DMS53 (cell line): ENCODE measurements around the gene PYGB.
A peak's percentile ranks its signal among the peaks of the same experiment; 100 is the strongest.
"Not testable (repeated sequence)": the region's sequence is repeated elsewhere in the genome, so short reads cannot be mapped to it uniquely, and the experiment has no call there.

Source experiments
- DNase-seq: peaks from one replicate; lab custom pipeline; 2025; lab: John Stamatoyannopoulos, UW

The PYGB gene

DNA sequence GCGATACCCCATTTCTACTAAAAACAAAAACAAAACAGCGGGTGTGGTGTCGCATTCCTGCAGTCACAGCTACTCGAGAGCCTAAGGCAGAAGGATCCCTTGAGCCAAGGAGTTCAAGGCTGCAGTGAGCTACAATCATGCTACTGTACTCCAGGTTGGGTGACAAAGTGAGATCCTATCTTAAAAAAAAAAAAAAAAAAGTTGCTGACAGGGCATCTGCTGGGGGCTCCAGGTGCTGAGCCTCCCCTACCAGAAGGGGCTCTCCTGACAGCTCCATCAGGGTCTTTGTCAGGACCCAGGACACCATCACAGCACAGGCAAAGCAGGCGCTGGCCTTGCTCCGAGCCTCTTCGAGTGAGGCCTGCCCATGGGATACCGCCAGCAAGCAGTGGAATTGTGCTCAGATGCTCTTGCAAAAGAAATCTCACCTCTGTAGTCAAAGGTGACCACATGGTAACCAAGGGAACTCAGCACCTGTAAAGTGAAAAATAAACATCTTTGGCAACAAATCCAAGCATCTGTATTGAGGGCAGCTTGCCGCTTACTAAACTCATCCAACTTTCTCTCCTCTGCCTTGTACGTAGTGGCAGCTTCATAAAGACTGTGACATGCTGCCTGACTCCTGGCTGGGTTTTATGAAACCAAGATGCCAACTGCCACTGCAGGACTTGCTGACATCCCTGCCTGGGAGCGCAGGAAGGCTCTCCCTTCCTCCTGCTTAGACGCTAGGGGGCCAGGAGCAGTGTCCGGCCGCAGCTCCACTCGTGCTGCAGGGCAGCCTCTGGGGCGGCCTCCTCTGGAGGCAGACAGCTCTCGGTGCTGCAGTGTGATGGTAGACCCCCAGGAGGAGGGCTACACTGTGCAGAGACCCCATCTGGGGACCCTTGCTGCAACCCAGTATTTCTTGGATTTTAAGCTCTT, 66.9 kb downstream of the PYGB start:
- no peak for DNase-seq

DNA sequence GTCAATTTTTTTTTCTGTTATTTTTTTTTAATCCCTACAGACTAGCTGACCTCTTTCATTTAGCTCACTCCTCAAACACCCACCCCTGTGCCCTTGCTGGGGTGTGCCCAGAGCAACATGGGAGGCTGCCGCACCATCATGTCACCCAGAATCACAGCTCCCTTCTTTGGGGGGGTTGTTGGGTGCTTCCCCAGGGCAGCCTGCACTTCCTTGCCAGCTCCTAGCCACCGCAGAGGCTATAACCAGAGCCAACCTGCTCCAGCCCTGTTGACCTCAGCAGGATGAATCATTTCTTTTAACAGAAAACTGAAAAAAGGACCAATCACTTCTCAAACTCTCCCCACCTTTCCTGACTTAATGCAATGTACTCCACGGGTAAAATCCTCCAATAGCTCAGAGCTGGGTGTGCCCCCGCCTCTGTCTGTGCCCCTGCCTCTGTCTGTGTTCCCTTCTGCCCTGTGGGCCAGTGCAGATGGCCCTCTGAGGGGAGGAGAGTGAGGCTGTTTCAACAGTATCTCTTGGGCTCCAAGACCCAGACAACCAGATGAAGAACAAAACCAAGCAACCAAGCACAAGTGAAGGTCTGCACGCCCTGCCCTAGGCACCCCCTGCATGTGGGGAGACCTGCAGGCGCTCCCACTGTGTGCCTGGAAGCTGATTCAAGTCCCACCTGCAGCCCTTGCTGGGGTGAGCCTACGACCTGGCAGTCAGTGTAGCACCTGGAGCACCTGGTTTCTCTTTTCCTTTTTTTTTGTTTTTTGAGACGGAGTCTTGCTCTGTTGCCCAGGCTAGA, 67.7 kb downstream of the PYGB start:
- no peak for DNase-seq

DNA sequence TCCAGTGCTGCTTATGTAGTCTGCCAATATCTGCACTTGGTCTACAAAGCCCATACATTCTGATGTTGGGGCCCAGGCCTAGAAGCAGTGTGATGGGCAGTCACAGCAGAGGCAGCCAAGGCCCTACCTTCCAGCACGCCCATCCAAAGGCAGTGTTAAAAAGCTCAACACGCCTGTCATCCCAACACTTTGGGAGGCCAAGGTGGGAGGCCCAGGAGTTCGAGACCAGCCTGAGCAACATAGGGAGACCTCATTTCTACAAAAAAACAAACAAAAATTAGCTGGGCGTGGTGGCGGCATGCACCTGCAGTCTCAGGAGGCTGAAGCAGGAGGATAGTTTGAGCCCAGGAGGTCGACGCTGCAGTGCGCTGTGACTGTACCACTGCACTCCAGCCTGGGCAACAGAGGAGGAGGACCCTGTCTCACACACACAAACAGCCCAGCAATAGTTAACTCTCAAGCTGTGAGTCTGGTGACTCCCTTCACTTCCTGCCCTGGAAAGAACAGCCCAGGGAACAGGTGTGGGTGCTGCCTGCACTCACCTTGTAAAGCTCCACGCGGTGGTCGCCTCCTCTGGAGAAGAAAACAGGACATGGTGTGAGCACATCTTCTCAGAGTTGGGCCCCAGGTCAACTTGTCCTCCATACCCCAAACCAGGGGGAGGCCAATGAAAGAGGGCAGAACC, 68.8 kb downstream of the PYGB start:
- DNase-seq, result no peak

DNA sequence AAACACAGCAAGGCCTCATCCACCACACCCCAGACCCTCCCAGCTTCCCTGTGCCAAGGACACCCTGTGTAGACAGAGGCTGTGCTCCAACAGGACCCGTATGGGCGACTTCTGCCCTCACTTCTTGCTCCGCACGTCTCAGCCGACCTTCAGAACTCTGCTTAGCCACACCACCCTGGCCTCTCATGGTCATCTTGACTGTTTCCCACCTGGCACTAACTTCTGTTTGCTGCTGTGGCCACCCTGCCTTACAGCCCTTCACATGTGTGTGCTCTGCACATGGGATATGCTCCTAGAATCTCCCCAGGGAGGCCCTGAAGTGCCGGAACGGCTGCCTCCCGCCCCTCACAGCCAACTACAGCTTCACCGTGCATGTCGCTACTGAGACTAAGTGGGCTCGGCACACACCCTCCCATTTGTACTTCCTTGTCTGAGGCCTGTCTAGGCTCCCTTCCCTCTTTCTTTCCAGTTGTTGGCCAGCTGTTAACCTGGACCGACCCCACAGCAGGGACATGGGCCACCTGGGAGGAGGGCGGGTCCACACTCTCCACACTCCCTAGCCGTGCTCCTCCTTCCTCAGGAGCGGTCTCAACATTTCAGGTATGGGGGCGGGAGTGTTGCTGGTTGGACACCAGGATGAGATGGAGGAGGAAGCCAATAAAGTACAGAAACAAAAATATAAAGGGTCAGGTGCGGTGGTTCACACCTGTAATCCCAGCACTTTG, 69.6 kb downstream of the PYGB start:
- no peak for DNase-seq

DNA sequence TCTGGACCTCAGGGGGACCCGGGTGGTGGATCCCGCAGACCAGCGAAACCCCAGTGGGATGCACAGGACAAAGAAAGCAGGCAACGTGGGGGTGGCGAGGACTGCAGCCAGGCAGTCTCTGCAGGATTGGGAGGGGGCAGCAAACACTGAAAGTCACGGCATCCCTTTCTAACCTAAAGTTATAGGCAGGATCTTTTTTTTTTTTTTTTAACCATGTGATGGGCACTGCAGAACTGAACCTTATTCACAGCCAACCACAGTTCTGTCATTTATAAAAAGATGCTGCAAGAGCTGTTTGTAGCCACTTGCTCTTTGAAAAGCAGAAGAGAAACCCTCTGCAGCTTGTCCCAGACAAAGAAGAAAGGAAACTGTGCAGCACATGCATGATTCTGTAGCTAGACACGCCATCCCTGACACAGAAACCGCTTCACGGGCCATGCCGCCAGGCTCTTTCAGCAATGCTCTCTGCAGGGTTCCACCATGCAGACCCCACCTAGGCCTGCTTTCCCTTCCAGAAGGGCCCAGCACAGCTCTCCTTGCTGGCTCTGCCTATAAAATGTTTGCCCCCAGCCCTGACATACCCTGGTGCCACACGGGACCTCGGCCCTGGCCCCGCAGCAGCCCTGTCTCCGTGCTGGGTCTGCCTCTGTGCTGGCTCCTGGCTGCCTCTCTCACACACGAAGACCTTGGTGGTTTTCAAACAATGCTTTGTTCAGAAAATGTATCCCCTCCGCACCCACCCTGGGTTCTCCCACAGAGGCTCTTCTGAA, 70.8 kb downstream of the PYGB start:
- DNase-seq, result no peak

DNA sequence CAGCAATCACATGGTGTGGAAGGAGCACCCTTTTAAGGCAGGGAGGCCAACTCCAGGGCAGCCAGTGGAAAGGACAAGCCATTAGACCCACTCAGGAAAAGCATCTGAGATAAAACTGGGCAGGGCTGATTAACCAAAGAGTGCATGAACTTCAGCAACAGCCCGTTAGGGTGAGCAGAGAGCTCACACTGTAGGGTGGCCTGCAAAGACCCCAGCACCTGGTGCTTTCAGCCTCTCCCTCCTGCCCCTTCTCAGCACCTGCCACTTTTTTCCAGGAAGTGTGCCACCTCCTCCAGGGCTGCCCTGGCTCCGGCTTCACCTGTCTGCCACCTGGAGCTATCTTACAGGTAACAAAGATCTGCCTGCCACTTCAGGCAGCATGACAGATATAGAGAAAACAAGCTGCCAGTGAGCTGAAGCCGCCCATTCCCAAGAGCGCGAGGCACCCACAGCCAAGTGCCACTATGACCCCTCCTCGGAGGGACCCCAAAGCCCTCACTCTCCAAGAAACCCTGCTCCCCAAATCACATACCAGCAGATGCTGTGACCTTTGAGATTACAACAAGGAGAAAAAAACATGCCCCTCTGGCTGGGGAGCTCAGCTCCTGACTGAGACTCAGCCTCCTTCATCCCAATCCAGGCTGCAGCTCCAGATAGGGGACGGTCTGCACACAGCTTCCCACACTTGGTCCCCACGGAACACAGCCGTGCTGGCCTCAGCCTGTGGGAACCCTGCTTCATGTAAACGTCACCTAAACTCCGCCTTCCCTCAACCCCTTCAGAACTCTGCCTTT, 71.6 kb downstream of the PYGB start:
- peak; percentile 82 for DNase-seq

DNA sequence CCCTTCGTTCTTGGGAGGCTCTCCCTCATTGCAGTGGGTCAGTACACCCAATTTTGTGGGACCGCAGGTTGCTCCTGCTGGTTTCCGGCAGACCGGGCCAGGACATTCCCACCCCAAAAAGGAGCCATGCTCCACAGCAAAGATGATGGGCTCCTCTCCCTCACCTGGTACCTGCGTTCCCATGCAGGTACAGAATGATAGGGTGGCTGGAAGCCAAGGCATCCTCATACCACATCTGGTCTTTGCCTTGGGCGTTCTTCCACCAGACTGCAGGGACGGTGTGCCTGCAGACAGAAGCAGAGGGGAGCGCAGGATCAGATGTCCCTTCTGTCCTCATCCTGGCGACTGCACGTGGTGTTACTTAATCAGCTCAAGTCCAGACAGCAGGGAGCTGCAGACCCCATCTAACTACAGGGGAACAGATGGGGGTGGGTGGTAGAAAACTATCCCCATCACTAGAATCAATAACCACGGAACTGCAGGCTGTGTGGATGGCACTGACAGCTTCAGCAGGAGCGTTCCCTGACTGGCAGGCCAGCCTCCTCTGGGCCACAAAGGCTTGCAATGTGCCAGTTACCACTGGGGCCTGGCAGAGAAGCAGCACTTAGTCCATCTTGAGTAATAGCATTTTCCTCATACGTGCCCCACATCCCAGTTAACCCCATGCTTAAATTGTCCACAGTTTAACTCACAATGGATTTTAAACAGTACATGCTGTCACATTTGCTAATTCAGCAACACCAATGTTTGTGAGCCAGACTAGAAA, 72.3 kb downstream of the PYGB start:
- no peak for DNase-seq

DNA sequence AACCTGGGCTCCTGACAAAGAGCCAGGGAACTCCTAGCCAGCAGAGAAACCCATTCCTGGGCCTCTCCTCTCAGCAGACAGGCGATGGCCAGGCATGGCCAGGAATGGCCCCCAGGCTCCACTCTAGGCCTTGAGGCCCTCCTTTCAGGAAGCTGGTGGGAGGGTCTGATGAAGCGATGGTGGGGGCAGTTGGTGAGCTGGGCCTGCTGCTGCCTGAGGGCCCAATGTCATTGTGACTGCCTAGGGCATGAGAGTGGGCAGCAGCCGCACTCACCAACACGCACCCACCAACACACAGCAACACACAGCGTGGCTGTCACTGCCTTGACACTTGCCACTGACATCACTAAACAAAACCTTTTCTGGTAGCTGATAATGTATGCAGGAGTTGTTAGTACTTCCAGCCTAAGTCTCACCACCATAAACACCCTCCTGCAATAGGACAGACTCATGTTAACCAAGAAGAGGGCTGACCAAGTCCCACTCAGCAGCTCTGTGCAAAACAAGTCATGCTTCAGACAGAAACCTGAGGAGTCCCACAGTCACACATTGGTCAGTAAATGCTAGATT, 73.5 kb downstream of the PYGB start:
- DNase-seq, result no peak

DNA sequence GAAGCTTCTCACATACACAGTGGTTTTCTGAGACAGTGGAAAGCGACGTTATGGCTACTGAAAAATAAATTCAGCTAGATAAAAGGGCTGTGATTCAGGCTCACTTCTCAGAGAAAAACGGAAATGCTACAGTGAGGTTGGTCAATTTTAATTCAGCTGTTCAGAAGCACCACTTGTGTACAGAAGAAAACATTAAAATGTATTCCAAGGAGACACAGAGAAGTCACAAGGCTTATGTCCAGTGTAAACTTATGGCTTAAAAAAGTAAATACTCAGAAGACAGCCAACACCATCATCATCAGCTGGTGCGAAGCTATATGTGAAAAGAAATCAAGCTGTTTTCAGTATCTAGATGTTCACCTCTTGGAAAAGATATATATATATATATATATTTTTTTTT, 74.1 kb downstream of the PYGB start:
- no peak for DNase-seq

DNA sequence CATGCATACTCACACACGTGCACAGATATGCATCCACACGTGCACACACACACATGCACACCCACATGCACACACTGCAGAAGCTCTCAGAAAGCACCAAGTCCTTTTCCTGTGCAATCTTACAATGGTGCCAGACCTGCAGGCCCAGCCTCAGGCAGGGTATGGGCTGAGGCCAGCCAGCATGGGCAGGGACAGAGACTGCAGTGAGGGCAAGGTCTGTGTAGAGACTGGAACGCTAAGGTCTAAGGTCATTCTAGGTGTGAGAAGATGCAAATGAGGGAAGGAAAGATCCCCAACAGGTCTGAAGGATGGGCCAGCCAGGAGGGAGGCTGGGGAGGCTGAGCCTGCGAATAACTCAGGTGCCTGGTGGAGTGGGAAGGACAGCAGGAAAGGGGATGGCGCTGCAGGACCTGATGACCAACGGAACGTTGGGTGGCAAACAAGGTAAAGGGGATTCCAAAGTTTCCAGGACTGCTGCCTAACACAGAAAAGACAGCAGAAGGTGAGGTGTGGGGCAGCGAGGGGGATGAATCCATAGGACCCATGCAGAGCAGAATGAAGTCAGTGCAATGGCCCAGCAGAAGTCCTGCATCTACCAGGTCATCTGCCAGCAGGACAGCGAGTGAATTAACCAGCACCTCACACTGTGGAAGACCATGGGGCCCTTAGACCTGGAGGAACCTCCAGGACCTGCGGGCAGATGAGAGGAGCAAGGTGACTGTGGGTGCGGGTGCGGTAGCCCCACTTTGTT, 75.8 kb downstream of the PYGB start:
- no peak for DNase-seq

DNA sequence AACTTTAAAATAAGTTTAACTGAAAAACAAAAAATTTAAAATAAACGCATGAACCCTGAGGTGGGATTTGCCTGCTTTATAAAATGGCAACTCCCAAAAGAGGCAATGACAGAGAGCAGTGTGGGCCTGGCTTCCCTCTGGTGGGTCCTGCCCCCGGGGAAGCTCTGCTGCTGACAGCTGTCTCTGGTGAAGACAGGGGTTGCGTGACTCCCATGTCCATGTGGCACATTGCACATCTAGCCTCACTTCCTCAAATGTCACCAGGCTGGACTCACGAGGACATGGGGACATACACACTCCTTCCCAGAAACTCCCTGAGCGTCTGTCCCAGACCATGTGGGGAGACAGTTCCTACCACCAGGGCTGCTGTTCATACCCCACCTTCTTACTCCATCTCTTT, 76.5 kb downstream of the PYGB start:
- DNase-seq, result no peak

DNA sequence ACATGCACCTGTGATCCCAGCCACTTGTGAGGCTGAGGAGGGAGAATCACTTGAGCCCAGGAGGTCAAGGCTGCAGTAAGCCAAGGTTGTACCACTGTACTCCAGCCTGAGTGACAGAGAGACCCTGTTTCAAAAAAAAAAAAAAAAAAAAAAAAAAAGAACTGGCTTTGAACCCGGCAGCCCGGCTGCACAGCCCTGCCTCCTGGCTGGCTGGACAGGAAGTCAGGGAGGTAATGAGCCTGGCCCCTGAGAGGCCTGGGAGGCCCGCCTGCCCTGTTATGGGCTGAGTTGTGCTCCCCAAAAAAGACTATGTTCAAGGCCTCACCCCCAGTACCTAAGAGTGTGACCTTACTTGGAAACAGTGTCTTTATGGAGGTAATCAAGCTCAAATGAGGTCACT, 77.2 kb downstream of the PYGB start:
- no peak for DNase-seq

DNA sequence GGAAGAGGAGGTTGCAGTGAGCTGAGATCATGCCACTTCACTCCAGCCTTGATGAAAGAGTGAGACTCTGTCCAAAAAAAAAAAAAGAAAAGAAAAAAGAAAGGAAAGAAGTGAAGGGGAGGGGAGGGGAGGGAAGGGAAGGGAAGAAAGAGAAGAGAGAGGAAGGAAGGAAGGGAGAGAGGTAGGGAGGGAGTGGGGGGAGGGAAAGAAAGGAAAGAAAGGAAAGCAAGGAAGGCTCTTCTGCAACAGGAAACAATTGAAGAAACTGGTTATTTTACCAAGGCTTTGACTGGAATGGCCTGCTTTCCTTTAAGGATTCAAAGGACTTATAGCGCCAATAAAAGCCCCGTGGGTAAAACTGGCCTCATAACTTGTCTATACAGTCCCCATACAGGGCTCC, 78.1 kb downstream of the PYGB start:
- no peak for DNase-seq

DNA sequence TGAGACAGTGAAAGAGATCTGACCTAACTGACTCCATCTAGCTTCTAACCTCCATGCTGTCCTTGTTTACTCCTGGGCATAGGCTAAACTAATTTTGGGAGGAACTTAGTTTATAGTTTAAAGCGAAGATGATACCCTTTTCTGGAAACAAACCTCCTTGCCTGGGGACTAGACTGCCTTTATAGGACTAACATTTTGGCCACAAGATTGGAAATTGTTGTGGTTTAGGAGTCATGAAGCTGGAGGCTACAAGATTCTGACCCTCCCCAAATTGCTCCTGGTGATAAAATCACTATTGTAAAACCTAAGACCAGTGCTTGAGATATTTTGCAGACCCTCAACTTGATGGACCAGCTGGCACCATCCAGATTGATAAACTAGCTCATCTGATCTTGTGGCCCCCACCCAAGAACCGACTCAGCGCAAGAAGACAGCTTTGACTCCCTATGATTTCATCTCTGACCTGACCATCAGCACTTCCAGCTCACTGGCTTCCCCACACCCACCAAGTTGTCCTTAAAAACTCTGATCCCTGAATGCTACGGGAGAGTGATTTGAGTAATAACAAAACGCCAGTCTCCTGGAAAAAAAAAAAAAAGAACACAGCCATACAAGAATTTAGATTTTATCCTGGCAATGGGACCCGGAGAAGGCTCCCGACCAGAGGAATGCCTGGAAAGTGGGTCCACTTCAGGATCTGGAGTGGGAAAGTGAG, 79.8 kb downstream of the PYGB start:
- no peak for DNase-seq

DNA sequence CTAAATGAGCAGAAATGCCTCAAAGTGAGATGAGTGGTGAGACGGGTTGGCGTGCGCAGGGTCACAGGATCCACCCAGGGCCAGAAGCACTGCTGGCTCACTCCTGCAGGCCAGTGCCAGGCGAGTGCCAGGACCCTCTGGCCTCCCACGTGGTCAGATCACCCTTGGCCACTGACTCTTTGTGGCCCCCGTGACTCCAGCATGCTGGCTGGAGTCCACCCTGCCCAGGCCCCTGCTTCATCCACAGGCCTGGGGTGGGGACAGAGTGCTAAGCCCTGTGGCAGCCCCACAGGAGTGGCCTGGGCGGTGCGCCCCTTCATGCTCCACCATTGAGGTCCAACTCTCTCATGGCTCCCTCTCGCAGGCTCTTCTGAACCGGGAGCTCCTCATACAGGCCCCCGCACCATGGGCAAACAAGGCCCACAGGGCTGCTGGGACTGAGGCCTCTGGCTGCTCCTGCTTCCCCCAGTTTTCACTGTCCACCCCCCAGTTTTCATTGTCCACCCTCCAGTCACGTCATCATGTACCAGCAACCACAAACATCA, 81.1 kb downstream of the PYGB start:
- no peak for DNase-seq

DNA sequence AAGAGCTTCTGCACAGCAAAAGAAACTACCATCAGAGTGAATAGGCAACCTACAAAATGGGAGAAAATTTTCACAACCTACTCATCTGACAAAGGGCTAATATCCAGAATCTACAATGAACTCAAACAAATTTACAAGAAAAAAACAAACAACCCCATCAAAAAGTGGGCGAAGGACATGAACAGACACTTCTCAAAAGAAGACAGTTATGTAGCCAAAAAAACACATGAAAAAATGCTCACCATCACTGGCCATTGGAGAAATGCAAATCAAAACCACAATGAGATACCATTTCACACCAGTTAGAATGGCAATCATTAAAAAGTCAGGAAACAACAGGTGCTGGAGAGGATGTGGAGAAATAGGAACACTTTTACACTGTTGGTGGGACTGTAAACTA, 87.1 kb downstream of the PYGB start:
- DNase-seq, result not testable (repeated sequence)

DNA sequence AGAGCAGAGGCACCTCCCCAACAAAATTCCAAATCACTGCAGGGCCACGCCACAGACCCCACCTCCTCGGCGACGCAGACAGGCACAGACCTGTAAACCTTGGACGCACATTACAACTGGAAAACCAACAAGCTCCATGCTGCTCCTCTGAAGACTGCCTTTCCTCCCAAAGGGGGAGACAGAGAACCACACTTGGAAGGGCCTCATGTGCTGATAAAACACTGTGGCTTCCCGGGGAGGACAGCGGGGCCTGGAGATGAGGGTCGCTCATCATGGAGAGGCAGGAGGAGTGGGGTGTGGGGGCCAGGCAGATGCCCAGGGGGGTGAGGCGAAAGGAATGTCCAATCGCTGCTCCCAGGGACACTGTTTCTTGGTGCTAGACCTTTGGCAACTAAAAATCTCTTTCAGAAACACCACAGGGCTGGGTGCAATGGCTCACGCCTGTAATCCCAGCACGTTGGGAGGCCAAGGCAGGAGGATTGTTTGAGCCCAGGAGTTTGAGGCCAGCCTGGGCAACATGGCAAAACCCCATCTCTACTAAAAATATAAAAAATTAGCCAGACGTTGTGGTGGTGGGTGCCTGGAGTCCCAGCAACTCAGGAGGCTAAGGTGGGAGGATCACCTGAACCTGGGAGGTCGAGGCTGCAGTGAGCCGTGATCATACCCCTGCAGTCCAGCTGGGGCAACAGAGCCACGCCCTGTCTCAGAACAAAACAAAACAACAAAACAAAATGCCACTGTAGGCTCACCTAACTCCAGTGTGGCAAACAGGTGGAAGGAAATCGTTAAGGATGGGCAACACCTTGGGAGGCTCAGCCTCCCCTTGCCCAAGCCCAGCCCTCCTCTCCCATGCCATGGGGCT, 88.9 kb downstream of the PYGB start:
- peak; percentile 18 for DNase-seq
